OCI-M2 (cell line): ENCODE data around the gene TACC3.

Experiments used
- DNase-seq: peaks from one replicate; lab custom pipeline; 2025; ENCODE audit not compliant: unreplicated experiment; lab: John Stamatoyannopoulos, UW

TACC3 gene

GRCh38 chr4:1771555-1772305 is 50.4 kb downstream of the TACC3 start:
- DNase-seq, result no peak

- DNase-seq, result no peak
These were observed 51.7 kb downstream of the TACC3 start for GRCh38 chr4:1772853-1773538.

GRCh38 chr4:1773754-1774153 is 52.4 kb downstream of the TACC3 start:
- DNase-seq, result no peak

- DNase-seq, result no peak
These were observed 54.6 kb downstream of the TACC3 start for GRCh38 chr4:1775731-1776500.

GRCh38 chr4:1776521-1777161 is 55.3 kb downstream of the TACC3 start:
- DNase-seq, result no peak

- DNase-seq, result no peak
These were observed 56.7 kb downstream of the TACC3 start for GRCh38 chr4:1777822-1778641.

- DNase-seq, result no peak
These were observed 57.5 kb downstream of the TACC3 start for GRCh38 chr4:1778642-1779392.

GRCh38 chr4:1779588-1780382 is 58.5 kb downstream of the TACC3 start:
- DNase-seq, result no peak

GRCh38 chr4:1780435-1780834 is 59.1 kb downstream of the TACC3 start:
- no peak for DNase-seq

GRCh38 chr4:1783015-1783414 is 61.7 kb downstream of the TACC3 start:
- no peak for DNase-seq

- DNase-seq, result no peak
These were observed 62.6 kb downstream of the TACC3 start for GRCh38 chr4:1783970-1784369.

- DNase-seq, result no peak
These were observed 63.1 kb downstream of the TACC3 start for GRCh38 chr4:1784395-1784788.

- peak; percentile 8 for DNase-seq
These were observed 63.7 kb downstream of the TACC3 start for GRCh38 chr4:1784789-1785591.

- DNase-seq, result no peak
These were observed 64.3 kb downstream of the TACC3 start for GRCh38 chr4:1785592-1785991.

GRCh38 chr4:1786544-1787362 is 65.4 kb downstream of the TACC3 start:
- DNase-seq, result no peak

GRCh38 chr4:1787411-1788077 is 66.2 kb downstream of the TACC3 start:
- no peak for DNase-seq
